Suprapubic skin (tissue), 4 donors: ENCODE measurements around the gene KLHL29.

Experiments
- CTCF ChIP-seq, 2 donors: fragments of 200-600 bp in 1 of 2; fragments of 450-650 bp in 1 of 2; sonication (generic) in 1 of 2; IDR thresholded peaks; one replicate each; pipeline ENCODE4 v1.5.1; 2016 to 2019; ENCODE audit warnings: antibody characterized with exemption in 2 of 2, mild to moderate bottlenecking in 1 of 2, moderate library complexity in 1 of 2
- POLR2A ChIP-seq, 2 donors: fragments of 450-650 bp; IDR thresholded peaks; one replicate each; pipeline ENCODE4 v1.6.1; 2017; ENCODE audit warnings: antibody characterized with exemption in 2 of 2, mild to moderate bottlenecking in 2 of 2, moderate library complexity in 2 of 2
- POLR2AphosphoS5 ChIP-seq, 3 donors: sonication (generic); formaldehyde crosslinking; IDR thresholded peaks; one replicate each; pipeline ENCODE4 v1.6.1; 2017; ENCODE audit warnings: antibody characterized with exemption in 3 of 3

DNA sequence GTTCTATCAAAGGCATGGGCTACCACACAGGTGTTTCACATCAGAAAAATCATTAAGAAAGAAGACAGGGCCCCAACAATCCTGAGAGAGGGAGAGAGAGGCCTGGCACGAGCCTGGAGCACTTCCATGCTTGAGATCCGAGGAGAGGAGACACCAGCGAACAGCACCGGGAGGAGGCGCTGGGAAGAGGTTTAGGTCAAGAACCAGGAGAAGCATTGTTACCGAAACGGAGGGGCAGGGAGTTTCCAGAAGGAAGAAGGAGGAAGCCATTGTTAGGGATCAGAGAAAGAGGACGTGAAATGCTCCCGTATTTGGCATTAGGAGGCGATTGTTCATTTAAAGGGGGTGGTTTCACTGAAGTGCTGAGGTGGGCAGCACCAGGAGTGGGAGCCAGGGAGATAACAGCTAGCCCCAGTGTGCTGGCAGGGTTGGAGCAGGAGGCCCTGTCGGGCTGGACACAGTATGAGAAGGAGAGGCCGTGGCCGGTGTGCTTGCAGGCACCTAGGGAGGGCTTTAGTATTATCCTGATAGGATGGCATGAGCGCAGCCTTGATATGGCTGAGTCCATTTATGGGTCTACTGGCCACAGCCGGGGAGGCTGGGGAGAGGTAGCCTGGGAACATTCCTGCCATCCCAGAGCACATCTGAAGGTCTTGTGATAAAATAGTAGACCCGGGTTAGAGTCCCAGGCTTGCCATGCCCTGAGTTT is 244.9 kb downstream of the KLHL29 start:
- TF ChIP-seq CTCF (IDR thresholded peaks at IDR 0.05), result no peak
- no peak for TF ChIP-seq POLR2AphosphoS5 (IDR thresholded peaks at IDR 0.05)
- no peak for TF ChIP-seq POLR2A (IDR thresholded peaks at IDR 0.05)
